HCT116 (cell line): Measurements from ENCODE around the gene PSORS1C1. TPM values are rescaled to one million over a fixed set of nuclear protein-coding genes. Genes with fewer than 3 reads are reported as not detected.

ENCODE experiments used
- ATAC-seq: fragments of 200-7000 bp; cut with Tn5 transposase; 2 replicates; pipeline ENCODE4 v1.9.1; 2020; ENCODE audit warnings: mild to moderate bottlenecking, moderate library complexity
- BruUV-seq: library from RNA; stranded (reverse); fragments of 400-500 nt; replicated peaks from 2 replicates; lab custom pipeline; 2021; lab: Mats Ljungman, UMichigan
- CTCF ChIA-PET: fragments of 300-600 bp; sonication (Branson Sonifier 250); formaldehyde crosslinking; loops from one replicate; lab custom pipeline; 2021; ENCODE audit warnings: antibody characterized with exemption; lab: Charles Lee
- POLR2A ChIA-PET: fragments of 300-600, 350-600 bp; sonication (Branson Sonifier 250); formaldehyde crosslinking; loops from one replicate; lab custom pipeline; 2021; ENCODE audit warnings: antibody characterized with exemption; lab: Charles Lee
- RAD21 ChIA-PET, 2 experiments: fragments of 300-600 bp; sonication (Branson Sonifier 250); formaldehyde crosslinking; loops; one replicate each; lab custom pipeline; 2023; ENCODE audit warnings: low total read pairs in 2 of 2; ENCODE audit not compliant: uncharacterized antibody in 2 of 2, unreplicated experiment in 2 of 2, low non-redundant PET in 1 of 2; lab: Charles Lee
- DNase-seq: peaks from one replicate; pipeline ENCODE4 v3.0.0-alpha.2; 2010; ENCODE audit warnings: low read depth, low spot score
- H2AFZ ChIP-seq: fragments of 200-600 bp; shearing (Covaris generic), sonication (generic); 2 replicates; pipeline ENCODE4 v1.6.1; 2017; ENCODE audit warnings: low read depth, mixed run types, mixed read lengths, antibody characterized with exemption, low read length; ENCODE audit not compliant: poor library complexity, severe bottlenecking
- H3K27ac ChIP-seq: 2 replicates; pipeline ENCODE4 v1.5.1; 2012; ENCODE audit warnings: low read depth, low read length
- H3K27me3 ChIP-seq: fragments of 200-600 bp; sonication (generic); 2 replicates; pipeline ENCODE4 v1.6.1; 2016; ENCODE audit warnings: mixed run types, low read length, mixed read lengths; ENCODE audit not compliant: insufficient read depth
- H3K36me3 ChIP-seq, 2 experiments: fragments of 200-500 bp in 1 of 2; fragments of 200-600 bp in 1 of 2; sonication (Bioruptor generic) in 1 of 2; sonication (generic) in 1 of 2; 2 replicates each; pipeline versions ENCODE4 v1.5.1 to v1.6.1; 2014 to 2016; ENCODE audit warnings: low read length in 2 of 2, inconsistent platforms in 1 of 2, mixed read lengths in 1 of 2, mixed run types in 1 of 2; ENCODE audit not compliant: insufficient read depth in 2 of 2, control insufficient read depth in 1 of 2
- H3K4me1 ChIP-seq, 2 experiments: fragments of 200-600 bp in 1 of 2; sonication (generic) in 1 of 2; 2 replicates each; pipeline versions ENCODE4 v1.5.1 to v1.6.1; 2012 to 2017; ENCODE audit warnings: low read length in 2 of 2, inconsistent platforms in 1 of 2, mild to moderate bottlenecking in 1 of 2, mixed read lengths in 1 of 2, mixed run types in 1 of 2, moderate library complexity in 1 of 2; ENCODE audit not compliant: insufficient read depth in 2 of 2, control insufficient read depth in 1 of 2
- H3K4me2 ChIP-seq: fragments of 200-600 bp; sonication (generic); 2 replicates; pipeline ENCODE4 v1.6.1; 2017; ENCODE audit warnings: mixed run types, low read length, mixed read lengths
- H3K4me3 ChIP-seq, 2 experiments: fragments of 200-600 bp in 1 of 2; sonication (generic) in 1 of 2; replicated peaks in 1 of 2; 2 replicates each; pipeline ENCODE4 v1.5.1; 2011 to 2016; ENCODE audit warnings: low read length in 2 of 2, control low read depth in 1 of 2, low read depth in 1 of 2, mild to moderate bottlenecking in 1 of 2, mixed read lengths in 1 of 2, mixed run types in 1 of 2
- H3K79me2 ChIP-seq: fragments of 200-600 bp; sonication (generic); 2 replicates; pipeline ENCODE4 v1.6.1; 2017; ENCODE audit warnings: mild to moderate bottlenecking, mixed run types, low read length, moderate library complexity, mixed read lengths; ENCODE audit not compliant: insufficient read depth
- H3K9ac ChIP-seq: fragments of 200-600 bp; sonication (generic); 2 replicates; pipeline ENCODE4 v1.6.1; 2016; ENCODE audit warnings: low read length, mixed read lengths
- H3K9me2 ChIP-seq: fragments of 200-600 bp; sonication (generic), shearing (Covaris generic); 2 replicates; pipeline ENCODE4 v1.6.1; 2017; ENCODE audit warnings: mixed run types, mild to moderate bottlenecking, moderate library complexity; ENCODE audit not compliant: insufficient read depth
- H3K9me3 ChIP-seq, 2 experiments: fragments of 200-500 bp in 1 of 2; fragments of 200-600 bp in 1 of 2; sonication (Bioruptor generic) in 1 of 2; sonication (generic) in 1 of 2; 2 replicates each; pipeline ENCODE4 v1.6.1; 2014 to 2017; ENCODE audit warnings: low read length in 2 of 2, mixed read lengths in 2 of 2, inconsistent platforms in 1 of 2, low read depth in 1 of 2, mild to moderate bottlenecking in 1 of 2, mixed run types in 1 of 2, moderate library complexity in 1 of 2; ENCODE audit not compliant: control insufficient read depth in 1 of 2, insufficient read depth in 1 of 2
- H4K20me1 ChIP-seq: fragments of 200-600 bp; sonication (generic), shearing (Covaris generic); 2 replicates; pipeline ENCODE4 v1.6.1; 2017; ENCODE audit warnings: mixed run types, mild to moderate bottlenecking, moderate library complexity; ENCODE audit not compliant: insufficient read depth
- ATF3 ChIP-seq: IDR thresholded peaks from 2 replicates; pipeline ENCODE4 v1.6.1; 2012
- CEBPB ChIP-seq: IDR thresholded peaks from 2 replicates; pipeline ENCODE4 v1.6.1; 2012; ENCODE audit warnings: low read depth
- EGR1 ChIP-seq: IDR thresholded peaks from 2 replicates; pipeline ENCODE4 v1.6.1; 2012; ENCODE audit warnings: low read depth
- EZH2phosphoT487 ChIP-seq: fragments of 200-600 bp; IDR thresholded peaks from 2 replicates; pipeline ENCODE4 v1.6.1; 2018; ENCODE audit warnings: antibody characterized with exemption, borderline replicate concordance
- JUND ChIP-seq: IDR thresholded peaks from 2 replicates; pipeline ENCODE4 v1.6.1; 2012
- RAD21 ChIP-seq: IDR thresholded peaks from 2 replicates; pipeline ENCODE4 v1.6.1; 2012; ENCODE audit warnings: low read depth, mild to moderate bottlenecking
- REST ChIP-seq: IDR thresholded peaks from 2 replicates; pipeline ENCODE4 v1.6.1; 2012; ENCODE audit warnings: low read depth
- SIN3A ChIP-seq: IDR thresholded peaks from 2 replicates; pipeline ENCODE4 v1.6.1; 2012; ENCODE audit warnings: low read depth
- TCF7L2 ChIP-seq: IDR thresholded peaks from 2 replicates; pipeline ENCODE4 v1.7.0; 2011; ENCODE audit warnings: borderline replicate concordance, inconsistent platforms; ENCODE audit not compliant: insufficient read depth, insufficient read length; ENCODE audit errors: extremely low read depth
- YY1 ChIP-seq: IDR thresholded peaks from 2 replicates; pipeline ENCODE4 v1.6.1; 2011; ENCODE audit warnings: low read length, low read depth, moderate library complexity, mild to moderate bottlenecking; ENCODE audit not compliant: insufficient replicate concordance; ENCODE audit errors: extremely low read depth
- intact Hi-C: fragments of 100-400 bp; cut with micrococcal nuclease; formaldehyde crosslinking; loops from 2 replicates; pipeline ENCODE4 v1.10.0; 2022
- total RNA-seq: library from RNA; stranded (reverse); gene quantifications from one replicate; pipeline ENCODE4 v1.2.1, GENCODE V29; 2021; ENCODE audit not compliant: unreplicated experiment

PSORS1C1 gene
- total RNA-seq, 1 experiment from 2014 or later = 9.8 TPM

- Histone ChIP-seq H3K36me3 (no peaks in the 10 kb centered on the region), H3K4me3 (no peak overlapping the region), H3K79me2 (no peaks in the 10 kb centered on the region), H3K27me3 (no peaks in the 10 kb centered on the region), H3K9me2 (no peaks in the 10 kb centered on the region), H3K4me1 (peaks cover 0 to 6% of the 10 kb centered on the region in 2 experiments; a peak in 2 of 4 replicates), H3K9ac (no peak overlapping the region), H3K27ac (no peak overlapping the region), H3K4me2 (no peak overlapping the region), H3K9me3 (no peaks in the 10 kb centered on the region), H2AFZ (no peak overlapping the region), H4K20me1 (no peaks in the 10 kb centered on the region)
- no peak for ATAC-seq
- ChIA-PET RAD21 (no interaction called here), CTCF (interaction anchor here (1.3 kb wide), 1 partner anchor 9 kb away, joined by 3 read pairs; no protein-coding TSS in a partner anchor), POLR2A (no interaction called here)
- TF ChIP-seq RAD21 (no peak), TCF7L2 (no peak), SIN3A (no peak), JUND (no peak), EZH2phosphoT487 (no peak), REST (no peak), EGR1 (no peak), YY1 (no peak), ATF3 (no peak), CEBPB (no peak)
- intact Hi-C loops = no loop called here
- no TSS peak for BruUV-seq
- DNase-seq = no peak
These were observed 18.4 kb upstream of the PSORS1C1 start for GRCh38 chr6:31096215-31096614.
